NCI-H2196 (cell line): ENCODE results near the gene ZNF454.

ENCODE experiments used
- DNase-seq: peaks from one replicate; lab custom pipeline; 2025; ENCODE audit not compliant: unreplicated experiment; lab: John Stamatoyannopoulos, UW

Gene ZNF454

GRCh38 chr5:178993236-178993765, 52.3 kb downstream of the ZNF454 start:
- no peak for DNase-seq

GRCh38 chr5:178993955-178994579, 53.1 kb downstream of the ZNF454 start:
- DNase-seq: no peak

GRCh38 chr5:178994580-178995340, 53.8 kb downstream of the ZNF454 start, which contains the start of gene GRM6:
GRM6 (minus strand) TSS chr5:178995320; CDS start chr5:178994944, 376 bp downstream.
- DNase-seq: no peak

GRCh38 chr5:178995341-178995690, 54.3 kb downstream of the ZNF454 start:
- no peak for DNase-seq

GRCh38 chr5:178996156-178996555, 55.2 kb downstream of the ZNF454 start:
- no peak for DNase-seq

- DNase-seq: no peak
These were observed 56.2 kb downstream of the ZNF454 start for GRCh38 chr5:178997191-178997590.

GRCh38 chr5:178998441-178998840, 57.4 kb downstream of the ZNF454 start:
- no peak for DNase-seq

GRCh38 chr5:179006564-179006963, 65.6 kb downstream of the ZNF454 start:
- no peak for DNase-seq

GRCh38 chr5:179008667-179009066, 67.7 kb downstream of the ZNF454 start:
- DNase-seq: no peak
